Cardiac atrium fibroblast (primary cell): ENCODE data around the gene KLF15. TPM values are rescaled to one million over a fixed set of nuclear protein-coding genes. Genes with fewer than 3 reads are reported as not detected.

Source experiments
- total RNA-seq: library from RNA; depleted of rRNA; stranded (reverse); fragments of >200 nt; gene quantifications from 2 replicates; pipeline ENCODE4 v1.2.3, GENCODE V29; 2015

The KLF15 gene
- total RNA-seq: 4.2 and 8.5 TPM in 2 replicates

DNA sequence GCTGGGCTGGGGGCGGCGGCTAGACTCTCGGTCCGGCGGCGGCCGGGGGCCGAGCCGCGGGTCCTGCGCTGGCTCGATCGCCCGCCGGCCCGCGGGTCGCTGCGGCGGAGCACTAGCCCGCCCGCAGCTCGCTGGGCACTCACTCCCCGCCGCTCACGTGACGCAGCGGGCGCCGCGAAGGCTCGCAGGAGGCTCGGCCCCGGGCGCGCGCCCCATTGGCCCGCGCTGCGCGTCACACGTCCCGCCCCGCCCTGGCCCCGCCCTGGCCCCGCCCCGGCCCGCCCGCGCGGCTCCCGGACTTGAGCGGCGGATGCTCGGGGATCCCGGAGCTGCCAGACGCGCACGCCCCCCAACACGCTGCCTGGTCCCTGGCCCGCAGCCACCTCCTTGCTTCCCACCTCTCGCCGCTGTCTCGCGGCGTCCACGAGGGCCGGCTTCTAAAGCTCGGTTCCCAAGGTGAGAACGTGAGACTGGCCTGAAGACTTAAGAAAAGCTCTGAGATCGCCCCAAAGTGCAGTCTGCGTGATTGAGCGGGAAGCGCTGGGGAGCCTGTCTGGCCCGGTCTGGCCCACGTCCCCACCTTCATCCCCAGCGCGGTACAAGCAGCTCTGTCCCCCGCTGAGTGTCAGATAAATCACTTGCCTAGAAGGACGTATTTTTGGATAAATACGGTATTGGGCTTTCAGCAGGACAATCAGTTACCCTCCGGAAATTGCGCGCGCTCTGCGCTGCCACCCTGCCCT lies at the start of gene KLF15:
Gene KLF15, minus strand, starts transcription at position 114 of the 743 bp plus-strand sequence. CDS start 4,486 bp downstream, outside the sequence.

GRCh38 chr3:126394179-126394976 lies 37.2 kb upstream of the KLF15 start, which contains the start of gene CFAP100:
TSS of gene CFAP100 (plus strand) at chr3:126394909. CDS start at chr3:126396001, 1,092 bp downstream.

Other genes starting within 250 kb of the KLF15 start
- gene ALDH1L1, start 176.8 kb downstream of the KLF15 start, total RNA-seq: 7.0 and 13.7 TPM in 2 replicates
- not detected in 2 replicates for gene CFAP100, start 37.5 kb upstream of the KLF15 start, total RNA-seq
- gene ZXDC, start 118.5 kb upstream of the KLF15 start, total RNA-seq: 9.6 and 16.0 TPM in 2 replicates
- gene UROC1, start 160.4 kb upstream of the KLF15 start, total RNA-seq: not detected in 2 replicates
- not detected in 2 replicates for gene CHST13, start 166.7 kb upstream of the KLF15 start, total RNA-seq
- gene C3orf22, start 201.5 kb upstream of the KLF15 start, total RNA-seq: not detected in 2 replicates